MV-4-11 (cell line): ENCODE measurements around the gene CD244.

ENCODE experiments used
- DNase-seq: peaks from one replicate; lab custom pipeline; 2025; lab: John Stamatoyannopoulos, UW

Gene CD244

DNA sequence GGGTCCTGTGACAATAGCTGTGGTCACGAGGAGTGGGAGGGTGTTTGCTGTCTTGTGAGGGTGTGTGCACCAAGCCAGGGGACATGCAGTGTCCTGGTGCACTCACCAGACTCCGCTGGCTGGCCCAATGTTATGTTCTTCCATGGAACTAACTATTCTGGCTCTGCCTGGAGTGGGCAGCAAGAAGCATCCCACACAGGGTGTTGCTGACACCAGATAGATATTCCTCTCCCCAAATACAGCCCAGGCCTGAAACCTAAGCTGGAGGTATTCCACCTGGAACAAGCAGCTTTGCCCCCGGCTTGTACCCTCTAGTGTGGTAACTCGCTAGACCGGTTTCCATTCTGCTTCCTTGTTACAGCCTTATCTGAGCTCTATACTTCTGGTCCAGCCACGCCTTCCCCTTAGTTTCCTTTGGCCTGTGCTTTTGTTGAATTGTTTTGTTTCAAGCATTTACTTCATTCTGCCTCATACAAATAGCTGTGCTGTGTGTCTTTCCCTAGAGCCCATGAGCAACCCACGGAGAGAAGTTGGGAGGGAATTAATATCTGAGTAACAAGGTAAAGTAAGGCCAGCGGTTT, 81.4 kb downstream of the CD244 start:
- no peak for DNase-seq

DNA sequence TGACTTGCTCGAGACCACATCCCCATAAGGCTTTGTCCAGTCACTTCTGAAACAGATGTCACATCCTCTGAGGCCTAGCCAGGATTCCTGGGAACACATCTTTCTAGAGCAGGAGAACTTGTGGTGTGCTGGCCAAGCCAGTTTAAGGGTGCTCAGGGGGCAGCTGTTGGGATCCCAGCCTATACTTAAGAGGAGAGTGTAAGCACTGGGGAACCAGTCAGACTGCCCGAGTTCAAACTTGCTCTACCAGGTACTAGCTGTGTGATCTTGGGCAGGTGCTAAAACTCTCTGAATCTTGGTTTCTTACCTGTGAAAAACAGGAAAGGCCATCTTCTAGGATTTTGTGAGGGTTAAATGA, 82.3 kb downstream of the CD244 start:
- no peak for DNase-seq
